Measurements from ENCODE around the gene TNFRSF14. TPM values are rescaled to one million over a fixed set of nuclear protein-coding genes. Genes with fewer than 3 reads are reported as not detected.
A peak's percentile ranks its signal among the peaks of the same experiment; 100 is the strongest.

The TNFRSF14 gene
- total and polyA plus RNA-seq, 2 experiments from 2014 or later, result 0.24 to 0.75 TPM

DNA sequence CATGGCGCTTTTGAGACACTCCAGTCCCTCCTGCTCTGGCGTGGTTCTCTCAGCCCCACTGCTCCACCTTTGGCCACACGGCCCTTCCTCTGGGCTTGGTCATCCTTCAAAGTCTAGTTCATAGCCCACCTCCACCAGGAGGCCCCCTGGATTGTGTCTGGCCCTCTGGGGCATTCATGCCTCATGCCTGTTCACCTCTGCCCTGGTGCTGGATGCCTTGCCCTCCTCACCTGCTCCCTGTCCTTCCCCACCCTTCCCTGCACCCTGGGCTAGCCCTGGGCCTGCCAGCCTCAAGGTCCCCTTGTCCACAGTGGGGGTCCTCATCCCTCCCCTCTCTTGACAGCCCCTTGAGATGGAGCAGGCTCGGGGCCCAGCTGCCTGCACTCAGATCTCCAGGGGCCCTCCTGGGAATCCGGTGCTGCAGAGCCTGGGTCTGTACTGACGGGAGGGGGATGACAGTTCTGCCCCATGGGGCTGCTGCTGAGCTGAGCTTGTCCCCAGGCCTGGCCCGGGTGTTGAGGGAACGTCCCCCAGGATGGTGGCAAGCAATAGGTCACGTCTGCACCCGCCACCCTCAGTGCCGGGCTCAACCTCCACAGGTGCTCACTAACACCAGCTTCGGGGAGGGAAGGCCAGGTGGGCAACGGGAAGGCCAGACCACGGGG, 48.8 kb downstream of the TNFRSF14 start:
- Histone ChIP-seq H3K27me3 (no peaks in the 10 kb centered on the region), H3K27ac (no peak overlapping the region), H3K4me3 (no peak overlapping the region), H3K4me1 (ENCODE audit: low read depth) (no peaks in the 10 kb centered on the region), H3K36me3 (no peaks in the 10 kb centered on the region), H3K9me3 (ENCODE audit: low read depth) (no peaks in the 10 kb centered on the region)
- no peak for DNase-seq (ENCODE audit: low read depth in 1 of 2, low spot score in 1 of 2)
- TF ChIP-seq, protein P1, sequence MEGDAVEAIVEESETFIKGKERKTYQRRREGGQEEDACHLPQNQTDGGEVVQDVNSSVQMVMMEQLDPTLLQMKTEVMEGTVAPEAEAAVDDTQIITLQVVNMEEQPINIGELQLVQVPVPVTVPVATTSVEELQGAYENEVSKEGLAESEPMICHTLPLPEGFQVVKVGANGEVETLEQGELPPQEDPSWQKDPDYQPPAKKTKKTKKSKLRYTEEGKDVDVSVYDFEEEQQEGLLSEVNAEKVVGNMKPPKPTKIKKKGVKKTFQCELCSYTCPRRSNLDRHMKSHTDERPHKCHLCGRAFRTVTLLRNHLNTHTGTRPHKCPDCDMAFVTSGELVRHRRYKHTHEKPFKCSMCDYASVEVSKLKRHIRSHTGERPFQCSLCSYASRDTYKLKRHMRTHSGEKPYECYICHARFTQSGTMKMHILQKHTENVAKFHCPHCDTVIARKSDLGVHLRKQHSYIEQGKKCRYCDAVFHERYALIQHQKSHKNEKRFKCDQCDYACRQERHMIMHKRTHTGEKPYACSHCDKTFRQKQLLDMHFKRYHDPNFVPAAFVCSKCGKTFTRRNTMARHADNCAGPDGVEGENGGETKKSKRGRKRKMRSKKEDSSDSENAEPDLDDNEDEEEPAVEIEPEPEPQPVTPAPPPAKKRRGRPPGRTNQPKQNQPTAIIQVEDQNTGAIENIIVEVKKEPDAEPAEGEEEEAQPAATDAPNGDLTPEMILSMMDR (IDR thresholded peaks at IDR 0.05; ENCODE audit: low read depth, low read length), result no peak

DNA sequence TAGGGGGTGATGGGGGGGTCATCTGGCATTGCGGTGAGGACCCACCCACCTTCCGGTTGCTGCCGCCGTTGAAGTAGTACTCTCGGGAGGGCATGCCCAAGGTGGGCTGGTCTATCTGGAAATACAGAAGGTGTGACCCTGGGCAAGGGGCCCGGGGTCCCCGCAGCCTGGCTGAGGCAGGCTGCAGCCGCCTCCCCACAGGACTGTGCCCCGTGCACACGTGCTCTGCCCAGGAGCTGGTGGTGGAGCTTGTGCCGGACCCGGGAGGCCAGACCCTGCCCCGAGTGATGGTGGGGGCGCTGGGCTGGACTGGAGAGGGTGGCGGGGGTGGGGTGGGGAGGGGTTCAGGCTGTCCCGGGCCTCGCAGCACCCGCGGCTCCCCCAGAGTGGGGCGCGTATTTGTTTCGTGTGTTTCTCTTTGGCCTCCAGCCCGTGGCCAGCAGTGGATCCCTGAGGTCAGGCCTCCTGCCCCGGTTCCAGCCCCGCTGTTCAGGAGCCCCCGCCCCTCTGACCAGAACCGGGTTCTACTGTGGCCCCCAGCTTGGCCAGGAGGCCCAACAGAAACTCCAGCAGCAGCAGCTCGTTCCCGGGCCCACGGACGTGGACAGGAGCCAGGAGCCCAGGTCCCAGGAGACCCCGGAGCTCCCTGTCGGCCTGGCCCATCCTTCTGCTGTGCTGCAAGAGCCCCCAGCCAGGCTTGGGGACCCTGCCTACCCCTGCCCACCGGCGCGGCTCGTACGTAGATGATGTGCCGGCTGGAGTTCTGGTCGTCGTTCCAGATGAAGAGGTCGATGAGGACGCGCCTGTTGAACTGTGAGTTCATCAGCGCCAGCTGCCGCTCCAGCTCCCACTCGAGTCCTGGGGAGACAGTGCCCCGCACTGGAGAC, 49.6 kb downstream of the TNFRSF14 start:
- Histone ChIP-seq H3K27ac (no peak overlapping the region), H3K4me1 (ENCODE audit: low read depth) (no peaks in the 10 kb centered on the region), H3K27me3 (no peaks in the 10 kb centered on the region), H3K9me3 (ENCODE audit: low read depth) (no peaks in the 10 kb centered on the region), H3K4me3 (no peak overlapping the region), H3K36me3 (no peaks in the 10 kb centered on the region)
- TF ChIP-seq, protein P1 (IDR thresholded peaks at IDR 0.05; ENCODE audit: low read depth, low read length), result no peak
- DNase-seq (ENCODE audit: low read depth in 1 of 2, low spot score in 1 of 2), result no peak

DNA sequence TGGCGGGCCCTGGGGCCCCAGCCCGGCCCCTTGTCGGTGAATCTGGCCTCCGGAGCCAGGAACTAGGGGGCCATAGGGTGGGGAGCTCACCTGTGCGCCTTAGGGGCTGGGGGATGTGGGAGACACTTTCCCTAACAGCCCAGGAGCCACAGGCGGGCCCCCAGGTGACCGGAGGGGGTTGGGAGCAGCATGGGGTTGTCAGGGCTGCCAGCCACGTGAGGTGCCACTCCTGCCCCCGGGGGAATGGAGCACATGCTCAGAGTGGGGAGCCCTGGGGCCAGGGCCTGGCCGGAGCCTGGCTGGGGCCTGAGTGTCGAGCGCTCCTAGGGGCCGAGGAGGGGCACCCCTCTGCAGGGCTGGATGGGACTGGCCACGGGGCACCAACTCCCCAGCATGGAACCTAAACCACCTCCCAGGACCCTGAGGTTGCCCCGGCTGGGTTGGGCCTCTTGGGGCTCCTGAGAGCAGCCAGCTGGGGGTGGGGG, 50.3 kb downstream of the TNFRSF14 start:
- no peak for DNase-seq (ENCODE audit: low read depth in 1 of 2, low spot score in 1 of 2)
- Histone ChIP-seq H3K27ac (no peak overlapping the region), H3K4me1 (ENCODE audit: low read depth) (no peaks in the 10 kb centered on the region), H3K27me3 (no peaks in the 10 kb centered on the region), H3K36me3 (no peaks in the 10 kb centered on the region), H3K9me3 (ENCODE audit: low read depth) (no peaks in the 10 kb centered on the region), H3K4me3 (no peak overlapping the region)
- TF ChIP-seq, protein P1 (IDR thresholded peaks at IDR 0.05; ENCODE audit: low read depth, low read length), result no peak

DNA sequence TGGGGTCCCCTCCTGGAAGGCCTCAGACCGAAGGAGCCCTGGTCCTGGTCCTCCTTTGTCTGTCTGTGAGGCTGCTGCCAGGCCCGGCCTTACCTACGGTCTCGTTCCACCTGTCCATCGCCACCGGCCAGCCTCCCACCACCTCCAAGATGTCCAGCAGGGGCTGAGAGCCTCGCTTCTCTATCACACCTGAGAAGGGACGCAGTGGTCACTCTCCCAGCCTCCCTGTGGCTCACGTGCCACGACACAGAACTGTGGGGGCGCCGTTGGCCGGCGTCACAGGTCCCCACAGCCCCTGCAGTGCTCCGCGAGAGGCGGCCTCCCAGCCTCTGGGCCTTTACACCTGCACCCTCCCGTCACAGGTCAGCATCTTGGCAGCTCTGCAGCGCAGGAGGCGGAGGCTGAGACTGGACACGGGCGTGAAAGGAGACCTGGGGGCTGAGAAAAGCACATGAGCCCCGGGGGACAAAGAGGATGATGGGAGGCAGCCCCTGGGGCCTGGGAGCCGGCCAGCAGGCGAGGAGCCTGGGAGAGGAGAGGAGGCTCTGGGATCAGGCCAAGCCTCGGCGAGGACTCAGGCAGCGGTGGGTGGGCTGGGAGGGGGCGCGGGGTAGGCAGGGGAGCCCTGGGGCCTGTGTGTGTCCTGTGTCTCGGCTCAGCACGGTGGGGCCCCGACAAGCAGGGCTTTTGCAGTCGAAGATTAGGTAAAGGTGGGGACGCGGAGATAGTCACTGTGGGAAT, 50.9 kb downstream of the TNFRSF14 start:
- no peaks in the 10 kb centered on the region for H3K27me3 ChIP-seq
- TF ChIP-seq, protein P1 (IDR thresholded peaks at IDR 0.05; ENCODE audit: low read depth, low read length), result no peak

DNA sequence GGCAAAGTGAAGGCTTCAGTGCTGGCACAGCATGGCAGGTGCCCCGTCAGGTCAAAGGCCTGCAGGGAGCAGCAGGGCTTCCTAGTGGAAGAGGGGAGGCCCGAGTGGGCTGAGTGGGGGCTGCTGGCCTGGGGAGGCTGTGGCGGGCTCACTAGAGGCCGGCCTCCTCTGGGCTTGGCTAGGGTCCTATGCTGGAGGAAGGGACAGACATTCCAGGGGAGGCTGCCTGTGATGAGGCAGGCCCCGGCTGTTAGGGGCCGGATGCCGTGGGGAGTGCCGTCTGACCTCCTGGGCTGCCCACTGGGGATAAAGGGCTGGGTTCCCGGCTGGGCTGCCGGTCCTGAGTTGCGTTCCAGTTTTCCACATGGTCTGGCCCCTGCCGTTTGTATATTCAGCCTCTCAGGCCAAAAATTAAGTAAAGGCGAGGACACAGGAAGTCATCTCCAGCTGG, 51.5 kb downstream of the TNFRSF14 start:
- Histone ChIP-seq H3K36me3 (no peaks in the 10 kb centered on the region), H3K4me1 (ENCODE audit: low read depth) (no peaks in the 10 kb centered on the region), H3K27ac (no peak overlapping the region), H3K4me3 (no peak overlapping the region), H3K9me3 (ENCODE audit: low read depth) (no peaks in the 10 kb centered on the region), H3K27me3 (no peaks in the 10 kb centered on the region)
- peak in 1 of 2 donors; percentile 7 for DNase-seq (ENCODE audit: low read depth in 1 of 2, low spot score in 1 of 2)
- TF ChIP-seq, protein P1 (IDR thresholded peaks at IDR 0.05; ENCODE audit: low read depth, low read length), result no peak

More for the DNA sequence above, 50.9 kb downstream of the TNFRSF14 start:
- H3K36me3 ChIP-seq, result no peaks in the 10 kb centered on the region
- DNase-seq (ENCODE audit: low read depth in 1 of 2, low spot score in 1 of 2), result no peak
- no peak overlapping the region for H3K27ac ChIP-seq
- H3K4me1 ChIP-seq (ENCODE audit: low read depth), result no peaks in the 10 kb centered on the region
- no peak overlapping the region for H3K4me3 ChIP-seq
- no peaks in the 10 kb centered on the region for H3K9me3 ChIP-seq (ENCODE audit: low read depth)
